HG03175 (cell line): Measurements from ENCODE around the gene CENPT.
"Not testable (repeated sequence)": the region's sequence is repeated elsewhere in the genome, so short reads cannot be mapped to it uniquely, and the experiment has no call there.

Experiments used
- ATAC-seq: cut with Tn5 transposase; IDR thresholded peaks from one replicate; pipeline ENCODE4 v1.9.1; 2021; ENCODE audit warnings: mild to moderate bottlenecking, moderate library complexity; ENCODE audit not compliant: unreplicated experiment

Gene CENPT

GRCh38 chr16:67877064-67877463, 29.6 kb upstream of the CENPT start:
- no peak for ATAC-seq

- no peak for ATAC-seq
Measured at GRCh38 chr16:67874372-67874771, 26.9 kb upstream of the CENPT start.

DNA sequence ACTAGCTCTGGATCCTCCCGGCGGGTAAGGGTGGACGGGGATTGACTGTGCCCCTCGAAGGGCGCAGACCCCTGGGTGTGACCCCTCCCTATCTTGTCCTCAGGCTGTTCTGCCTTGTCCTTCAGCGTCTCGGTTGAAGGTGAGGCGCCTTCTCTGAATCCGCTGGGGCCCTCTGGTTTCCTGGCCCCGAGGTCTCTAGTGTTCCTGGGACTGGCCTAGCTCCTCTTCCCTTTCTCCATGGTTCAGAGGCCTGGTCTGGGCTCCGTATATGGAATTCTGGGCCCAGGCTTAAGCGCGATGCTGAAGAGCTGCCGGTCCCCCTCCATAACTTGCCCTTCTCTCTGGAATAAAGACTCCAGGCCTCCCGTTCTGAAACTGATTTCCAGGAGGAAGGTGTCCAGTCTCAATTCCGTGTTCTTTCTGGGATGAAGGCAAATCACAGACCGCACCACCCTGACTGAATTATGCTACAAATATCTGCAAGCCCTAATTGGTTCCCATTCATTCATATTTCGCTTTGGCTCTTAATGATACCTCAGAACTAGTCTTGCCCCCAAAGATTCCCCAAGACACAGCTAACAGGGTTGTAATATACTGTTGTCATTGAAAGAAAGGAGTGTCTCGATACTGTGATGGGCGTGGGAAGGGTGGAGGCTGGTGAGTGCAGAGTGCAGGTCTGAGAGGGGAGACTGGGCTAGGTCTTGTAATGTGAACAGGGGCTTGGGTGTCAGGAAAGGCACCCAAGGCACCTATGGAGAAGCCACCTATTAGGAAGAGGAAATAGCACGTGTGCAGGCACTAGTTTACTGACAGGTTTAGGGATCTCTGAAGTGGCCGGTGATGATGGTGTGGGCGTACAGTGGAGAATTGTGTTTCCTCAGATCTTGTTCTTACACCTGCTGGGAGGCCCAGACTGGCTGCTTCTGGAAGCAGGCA, 26.2 kb upstream of the CENPT start:
- ATAC-seq: peak; percentile 8

GRCh38 chr16:67872631-67873434, 25.3 kb upstream of the CENPT start, which contains the start of gene EDC4:
Gene EDC4, plus strand, starts transcription at chr16:67873052. Its CDS starts 210 bp downstream, at chr16:67873262.
- peak; percentile 77 for ATAC-seq

DNA sequence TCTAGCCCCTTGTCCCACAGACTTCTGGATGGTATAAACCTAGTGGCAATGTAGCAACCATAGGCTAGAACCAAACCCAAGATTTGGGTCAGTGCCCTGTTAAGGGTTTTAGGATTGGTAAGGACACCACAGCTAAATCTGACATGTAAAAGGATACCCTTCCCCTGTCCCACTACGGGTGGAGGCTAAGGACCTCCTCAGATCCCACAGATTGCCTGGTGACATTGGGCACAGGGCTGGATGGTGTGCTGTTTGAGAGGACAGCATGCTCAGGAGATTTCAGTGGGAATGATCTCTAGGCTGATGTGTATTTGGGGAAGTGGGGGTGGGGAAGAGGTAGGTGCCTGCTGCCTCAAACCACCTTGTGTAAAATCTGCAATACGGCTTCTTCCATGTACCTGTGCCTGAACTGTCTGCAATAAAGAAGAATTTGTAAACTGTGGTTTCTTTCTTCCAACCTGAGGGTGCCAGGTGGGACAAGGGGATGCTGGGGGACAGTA, 24.7 kb upstream of the CENPT start:
- no peak for ATAC-seq

- no peak for ATAC-seq
Measured at GRCh38 chr16:67871256-67871655, 23.8 kb upstream of the CENPT start.

DNA sequence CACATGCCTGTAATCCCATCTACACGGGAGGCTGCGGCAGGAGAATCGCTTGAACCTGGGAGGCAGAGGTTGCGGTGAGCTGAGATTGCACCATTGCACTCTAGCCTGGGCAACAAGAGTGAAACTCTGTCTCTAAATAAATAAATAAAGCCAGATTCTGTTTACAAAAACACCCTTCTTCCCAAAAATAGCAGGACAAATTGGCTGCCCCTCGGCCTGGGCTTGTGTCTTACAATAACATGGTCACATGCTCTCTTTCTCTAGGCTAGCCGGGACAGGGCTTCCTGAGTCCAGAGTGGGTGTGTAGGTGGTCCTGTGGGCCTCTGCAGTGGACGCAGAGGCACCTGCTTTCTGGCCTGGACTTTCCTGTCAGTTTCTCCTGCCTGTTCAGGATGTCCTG, 22.2 kb upstream of the CENPT start:
- ATAC-seq: no peak

- no peak for ATAC-seq
Measured at GRCh38 chr16:67868290-67868689, 20.8 kb upstream of the CENPT start.

DNA sequence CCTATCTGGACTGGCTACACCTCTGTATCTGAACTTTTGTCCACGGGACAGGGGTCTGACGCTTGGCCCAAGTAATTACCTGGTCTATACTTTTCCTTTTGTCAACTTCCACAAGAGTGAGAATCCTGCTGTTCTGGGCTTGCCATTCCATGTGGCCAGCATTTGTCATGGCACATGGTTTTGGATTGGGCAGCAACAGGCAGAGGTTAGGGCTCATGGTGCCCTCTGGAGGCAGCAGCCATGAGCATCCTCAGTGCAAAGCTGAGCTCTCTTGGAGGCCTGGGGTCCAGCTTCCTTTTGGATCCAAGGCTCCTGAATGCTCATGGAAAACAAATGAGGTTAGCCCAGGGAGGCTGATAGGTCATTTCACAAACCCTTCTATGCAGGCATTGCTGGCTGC, 17.8 kb upstream of the CENPT start:
- no peak for ATAC-seq

DNA sequence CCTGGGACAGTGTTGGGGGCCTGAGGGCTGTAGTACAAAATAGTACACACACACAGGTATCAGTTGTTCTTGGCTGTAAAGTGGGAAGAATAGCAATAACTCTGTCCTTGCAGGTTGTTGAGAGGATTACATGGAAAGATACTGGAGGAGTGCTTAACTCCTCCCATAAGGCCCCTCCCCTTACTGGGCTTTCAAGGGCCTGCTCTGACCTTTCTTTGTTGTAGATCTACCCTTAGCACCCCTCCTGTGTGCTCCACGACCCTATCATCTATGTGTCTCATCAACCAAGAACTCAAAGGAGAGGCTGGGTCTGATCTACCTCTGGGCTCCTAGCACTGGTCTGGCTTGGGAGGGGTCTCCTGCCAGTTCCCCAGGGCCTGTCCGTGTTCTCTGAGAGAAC, 17.1 kb upstream of the CENPT start:
- ATAC-seq: no peak

GRCh38 chr16:67864044-67864443, 16.6 kb upstream of the CENPT start:
- ATAC-seq: not testable (repeated sequence)

- ATAC-seq: no peak
Measured at GRCh38 chr16:67862623-67863583, 15.4 kb upstream of the CENPT start.

GRCh38 chr16:67861877-67862276, 14.4 kb upstream of the CENPT start:
- ATAC-seq: no peak

DNA sequence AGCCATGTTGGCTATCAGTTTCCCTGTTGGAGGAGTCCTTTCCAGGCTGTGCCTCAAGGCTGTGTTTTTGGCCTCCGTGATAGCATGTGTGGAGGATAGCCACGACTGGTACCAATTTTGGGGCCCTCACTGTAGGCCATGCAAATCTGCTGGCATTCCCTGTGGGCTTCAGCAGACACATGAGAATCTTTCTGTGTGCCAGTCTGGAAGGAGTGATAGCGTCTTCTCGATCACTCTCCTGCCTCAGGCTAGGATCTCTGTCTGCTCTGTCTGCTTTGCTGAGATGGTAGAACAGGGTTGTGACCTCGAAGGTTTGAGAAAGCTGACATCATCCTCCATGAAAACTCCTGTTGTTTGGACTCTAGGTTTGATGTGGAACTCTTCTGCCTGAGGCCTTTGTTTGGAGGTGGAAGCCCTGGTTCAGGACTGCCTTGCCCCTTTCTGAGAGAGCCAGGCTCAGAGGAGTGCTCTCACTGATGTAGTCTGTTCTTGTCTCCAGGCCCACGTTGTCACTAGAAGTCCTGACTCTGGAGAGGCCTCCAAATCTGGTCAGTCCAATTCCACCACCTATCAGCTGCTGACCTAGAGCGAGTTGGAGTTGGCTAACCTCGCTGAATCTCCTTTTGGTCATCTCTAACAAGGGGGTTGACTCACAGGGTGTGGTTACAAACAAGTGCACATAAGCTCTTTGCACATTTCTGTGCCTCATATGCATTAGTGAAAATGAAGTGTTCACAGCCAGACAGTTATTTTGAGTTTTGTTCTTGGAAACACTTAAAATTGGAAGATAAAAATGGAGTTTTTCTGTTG, 13.3 kb upstream of the CENPT start:
- ATAC-seq: no peak

DNA sequence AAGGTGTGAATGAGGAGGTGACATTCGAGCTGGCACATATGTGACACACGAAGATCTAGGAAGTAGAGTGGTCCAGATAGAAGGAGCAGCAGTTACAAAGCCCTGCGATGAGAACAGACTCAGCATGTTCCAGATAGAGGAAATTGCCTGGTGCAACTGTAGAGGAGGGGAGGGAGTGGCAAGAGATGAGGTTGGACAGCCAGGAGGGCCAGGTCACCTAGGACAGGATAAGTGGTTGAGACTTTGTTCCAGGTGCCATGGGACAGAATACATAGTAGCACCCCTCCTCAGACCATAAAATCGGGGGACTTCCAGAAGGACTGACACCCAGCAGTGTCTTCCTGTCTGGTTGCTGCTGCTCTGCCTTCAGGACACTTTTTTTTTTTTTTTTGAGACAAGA, 11.0 kb upstream of the CENPT start:
- no peak for ATAC-seq

GRCh38 chr16:67857547-67858233, 10.2 kb upstream of the CENPT start:
- no peak for ATAC-seq

- ATAC-seq: no peak
Measured at GRCh38 chr16:67856927-67857546, 9.5 kb upstream of the CENPT start.

GRCh38 chr16:67855789-67856188, 8.3 kb upstream of the CENPT start:
- ATAC-seq: no peak

- ATAC-seq: no peak
Measured at GRCh38 chr16:67853670-67854069, 6.2 kb upstream of the CENPT start.
